MM.1S (cell line): ENCODE results near the gene EML5.

Experiments
- DNase-seq: peaks from one replicate; pipeline ENCODE4 v3.0.0-alpha.2; 2015
- H2AFZ ChIP-seq: fragments of 300-600 bp; sonication (generic); 2 replicates; pipeline ENCODE4 v1.6.0; 2016; ENCODE audit warnings: antibody characterized with exemption, low read length
- H3F3A ChIP-seq: fragments of 300-600 bp; sonication (generic); 2 replicates; pipeline ENCODE4 v1.6.1; 2016; ENCODE audit warnings: mild to moderate bottlenecking, antibody characterized with exemption, low read length, moderate library complexity, mixed read lengths; ENCODE audit not compliant: insufficient read depth
- H3K27ac ChIP-seq: fragments of 300-600 bp; sonication (generic); 2 replicates; pipeline ENCODE4 v1.5.1; 2016; ENCODE audit warnings: mild to moderate bottlenecking, low read length
- H3K27me3 ChIP-seq: fragments of 300-600 bp; sonication (generic); replicated peaks from 2 replicates; pipeline ENCODE4 v1.6.0; 2016; ENCODE audit warnings: low read length; ENCODE audit not compliant: insufficient read depth
- H3K36me3 ChIP-seq: fragments of 300-600 bp; sonication (generic); replicated peaks from 2 replicates; pipeline ENCODE4 v1.6.1; 2016; ENCODE audit warnings: mild to moderate bottlenecking, low read length, mixed read lengths; ENCODE audit not compliant: insufficient read depth
- H3K4me1 ChIP-seq: fragments of 300-600 bp; sonication (generic); 2 replicates; pipeline ENCODE4 v1.6.1; 2016; ENCODE audit warnings: low read length, mixed read lengths
- H3K4me2 ChIP-seq: fragments of 300-600 bp; sonication (generic); 2 replicates; pipeline ENCODE4 v1.6.0; 2016; ENCODE audit warnings: low read depth, low read length
- H3K4me3 ChIP-seq: fragments of 300-600 bp; sonication (generic); 2 replicates; pipeline ENCODE4 v1.5.1; 2016; ENCODE audit warnings: low read length, mixed read lengths
- H3K79me2 ChIP-seq: fragments of 300-600 bp; sonication (generic); 2 replicates; pipeline ENCODE4 v1.6.1; 2016; ENCODE audit warnings: mixed run types, low read length, mixed read lengths
- H3K9ac ChIP-seq: fragments of 300-600 bp; sonication (generic); 2 replicates; pipeline ENCODE4 v1.6.1; 2016; ENCODE audit warnings: low read length, mixed read lengths
- H3K9me2 ChIP-seq: fragments of 300-600 bp; sonication (generic); replicated peaks from 2 replicates; pipeline ENCODE4 v1.6.1; 2016; ENCODE audit warnings: mild to moderate bottlenecking, low read length, mixed read lengths; ENCODE audit not compliant: insufficient read depth
- H3K9me3 ChIP-seq: fragments of 300-600 bp; sonication (generic); replicated peaks from 2 replicates; pipeline ENCODE4 v1.6.1; 2016; ENCODE audit warnings: mild to moderate bottlenecking, low read length, mixed read lengths; ENCODE audit not compliant: insufficient read depth
- H4K20me1 ChIP-seq: fragments of 300-600 bp; sonication (generic); 2 replicates; pipeline ENCODE4 v1.6.1; 2016; ENCODE audit warnings: mild to moderate bottlenecking, low read length, moderate library complexity, mixed read lengths; ENCODE audit not compliant: insufficient read depth
- EZH2 ChIP-seq: fragments of 300-600 bp; sonication (generic); optimal IDR thresholded peaks from 2 replicates; pipeline ENCODE3; 2017; ENCODE audit warnings: low read depth, mild to moderate bottlenecking, antibody characterized with exemption, low read length, mixed read lengths
- EZH2phosphoT487 ChIP-seq: fragments of 300-600 bp; sonication (generic); IDR thresholded peaks from 2 replicates; pipeline ENCODE4 v1.6.1; 2018; ENCODE audit warnings: antibody characterized with exemption, low read length
- TF ChIP-seq, protein P1 (sequence below): fragments of 300-600 bp; sonication (generic); IDR thresholded peaks from 2 replicates; pipeline ENCODE4 v1.5.1; 2016; ENCODE audit warnings: antibody characterized with exemption, low read length, mixed read lengths

EML5 gene

GRCh38 chr14:88584451-88584850 is 208.3 kb downstream of the EML5 start:
- no peak overlapping the region for H3K9ac ChIP-seq
- no peak overlapping the region for H3K4me3 ChIP-seq
- no peak overlapping the region for H3K4me2 ChIP-seq
- no peak overlapping the region for H2AFZ ChIP-seq
- no peaks in the 10 kb centered on the region for H3K79me2 ChIP-seq
- H3K27me3 ChIP-seq, result no peaks in the 10 kb centered on the region
- H4K20me1 ChIP-seq, result no peaks in the 10 kb centered on the region
- no peaks in the 10 kb centered on the region for H3K9me2 ChIP-seq
- no peaks in the 10 kb centered on the region for H3K9me3 ChIP-seq
- H3K4me1 ChIP-seq, result no peaks in the 10 kb centered on the region
- H3F3A ChIP-seq, result no peaks in the 10 kb centered on the region
- H3K27ac ChIP-seq, result no peak overlapping the region
- no peak for DNase-seq
- no peaks in the 10 kb centered on the region; the same call in 1 of the 2 replicates for H3K36me3 ChIP-seq
- TF ChIP-seq EZH2 (no peak), EZH2phosphoT487 (no peak)
- TF ChIP-seq, protein P1, sequence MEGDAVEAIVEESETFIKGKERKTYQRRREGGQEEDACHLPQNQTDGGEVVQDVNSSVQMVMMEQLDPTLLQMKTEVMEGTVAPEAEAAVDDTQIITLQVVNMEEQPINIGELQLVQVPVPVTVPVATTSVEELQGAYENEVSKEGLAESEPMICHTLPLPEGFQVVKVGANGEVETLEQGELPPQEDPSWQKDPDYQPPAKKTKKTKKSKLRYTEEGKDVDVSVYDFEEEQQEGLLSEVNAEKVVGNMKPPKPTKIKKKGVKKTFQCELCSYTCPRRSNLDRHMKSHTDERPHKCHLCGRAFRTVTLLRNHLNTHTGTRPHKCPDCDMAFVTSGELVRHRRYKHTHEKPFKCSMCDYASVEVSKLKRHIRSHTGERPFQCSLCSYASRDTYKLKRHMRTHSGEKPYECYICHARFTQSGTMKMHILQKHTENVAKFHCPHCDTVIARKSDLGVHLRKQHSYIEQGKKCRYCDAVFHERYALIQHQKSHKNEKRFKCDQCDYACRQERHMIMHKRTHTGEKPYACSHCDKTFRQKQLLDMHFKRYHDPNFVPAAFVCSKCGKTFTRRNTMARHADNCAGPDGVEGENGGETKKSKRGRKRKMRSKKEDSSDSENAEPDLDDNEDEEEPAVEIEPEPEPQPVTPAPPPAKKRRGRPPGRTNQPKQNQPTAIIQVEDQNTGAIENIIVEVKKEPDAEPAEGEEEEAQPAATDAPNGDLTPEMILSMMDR, result no peak

- H3K27ac ChIP-seq, result no peak overlapping the region
- no peak overlapping the region for H3K4me2 ChIP-seq
- no peak overlapping the region for H3K4me3 ChIP-seq
- DNase-seq, result no peak
- no peaks in the 10 kb centered on the region for H4K20me1 ChIP-seq
- no peak overlapping the region for H2AFZ ChIP-seq
- no peaks in the 10 kb centered on the region for H3K36me3 ChIP-seq
- no peaks in the 10 kb centered on the region for H3K9me3 ChIP-seq
- H3K9me2 ChIP-seq, result no peaks in the 10 kb centered on the region
- TF ChIP-seq EZH2 (no peak), EZH2phosphoT487 (no peak)
- TF ChIP-seq, protein P1, result no peak
- H3K9ac ChIP-seq, result no peak overlapping the region
- no peaks in the 10 kb centered on the region for H3K79me2 ChIP-seq
- no peaks in the 10 kb centered on the region for H3K27me3 ChIP-seq
- H3F3A ChIP-seq, result no peaks in the 10 kb centered on the region
- H3K4me1 ChIP-seq, result no peaks in the 10 kb centered on the region
Observed at GRCh38 chr14:88576222-88576621, 216.5 kb downstream of the EML5 start.

GRCh38 chr14:88572117-88572516 is 220.6 kb downstream of the EML5 start:
- no peak overlapping the region for H3K4me2 ChIP-seq
- H3K9me3 ChIP-seq, result no peaks in the 10 kb centered on the region
- TF ChIP-seq EZH2, result no peak
- TF ChIP-seq, protein P1, result no peak
- no peak for TF ChIP-seq EZH2phosphoT487

DNA sequence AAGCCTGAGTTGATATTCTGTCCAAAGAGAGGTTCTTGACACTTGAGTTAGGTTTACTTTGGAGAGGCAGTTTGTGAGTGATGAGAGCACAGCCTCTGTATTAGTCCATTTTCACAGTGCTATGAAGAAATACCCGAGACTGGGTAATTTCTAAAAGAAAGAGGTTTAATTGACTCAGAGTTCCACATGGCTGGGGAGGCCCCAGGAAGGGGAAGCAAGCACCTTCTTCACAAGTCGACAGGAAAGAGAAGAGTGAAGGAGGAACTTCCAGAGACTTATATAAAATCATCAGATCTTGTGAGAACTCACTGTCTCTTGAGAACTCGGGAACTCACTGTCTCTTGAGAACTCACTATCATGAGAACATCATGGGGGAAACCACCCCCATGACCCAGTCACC is 224.6 kb downstream of the EML5 start:
- Histone ChIP-seq H2AFZ (no peak overlapping the region), H3K36me3 (no peaks in the 10 kb centered on the region; the same call in 1 of the 2 replicates), H3K27me3 (no peaks in the 10 kb centered on the region), H3K9me3 (no peaks in the 10 kb centered on the region), H3K4me3 (no peak overlapping the region), H3K79me2 (peaks cover 16% of the 10 kb centered on the region), H3K4me2 (no peak overlapping the region), H3F3A (no peaks in the 10 kb centered on the region), H4K20me1 (no peaks in the 10 kb centered on the region), H3K27ac (no peak overlapping the region), H3K9me2 (no peaks in the 10 kb centered on the region), H3K4me1 (no peaks in the 10 kb centered on the region), H3K9ac (no peak overlapping the region)
- no peak for TF ChIP-seq EZH2
- TF ChIP-seq, protein P1, result no peak
- TF ChIP-seq EZH2phosphoT487, result no peak
- DNase-seq, result no peak

More at GRCh38 chr14:88572117-88572516, 220.6 kb downstream of the EML5 start:
- no peak overlapping the region for H3K4me3 ChIP-seq
- no peaks in the 10 kb centered on the region for H3K4me1 ChIP-seq
- DNase-seq, result no peak
- no peaks in the 10 kb centered on the region; the same call in 1 of the 2 replicates for H3K36me3 ChIP-seq
- no peaks in the 10 kb centered on the region for H3K9me2 ChIP-seq
- H3K27ac ChIP-seq, result no peak overlapping the region
- H4K20me1 ChIP-seq, result no peaks in the 10 kb centered on the region
- H3K79me2 ChIP-seq, result no peaks in the 10 kb centered on the region
- no peaks in the 10 kb centered on the region for H3K27me3 ChIP-seq
- no peaks in the 10 kb centered on the region for H3F3A ChIP-seq
- H3K9ac ChIP-seq, result no peak overlapping the region
- H2AFZ ChIP-seq, result no peak overlapping the region
